GOT3 (cell line): Measurements from ENCODE around the gene TNNT3.

Experiments used
- DNase-seq: peaks from one replicate; lab custom pipeline; 2025; ENCODE audit warnings: mixed read lengths; lab: John Stamatoyannopoulos, UW

The TNNT3 gene

GRCh38 chr11:1923201-1923956 lies 3.9 kb downstream of the TNNT3 start:
- no peak for DNase-seq

DNA sequence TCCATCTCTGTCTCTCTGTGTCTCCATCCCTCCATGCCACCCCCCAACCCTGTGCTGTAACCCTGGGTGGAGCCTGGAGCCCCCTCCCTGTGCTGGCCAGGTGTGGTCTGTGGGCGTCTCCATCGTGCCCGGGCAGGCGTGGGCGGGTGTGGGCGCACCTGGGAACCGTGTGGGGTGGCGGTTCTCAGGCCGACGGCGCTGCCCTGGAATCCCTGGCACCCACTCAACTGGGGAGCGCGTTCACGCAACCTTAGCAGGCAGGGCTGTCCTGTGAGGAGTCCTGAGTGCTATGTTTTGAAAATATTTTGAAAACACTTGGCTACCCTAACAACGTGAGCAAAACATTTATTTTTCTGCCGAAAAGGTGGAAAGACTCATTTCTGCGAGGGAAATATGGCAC lies 4.7 kb downstream of the TNNT3 start:
- DNase-seq: no peak

GRCh38 chr11:1924646-1925372 lies 5.3 kb downstream of the TNNT3 start:
- DNase-seq: no peak

- no peak for DNase-seq
Observed at GRCh38 chr11:1925373-1926155, 6.1 kb downstream of the TNNT3 start.

- no peak for DNase-seq
Observed at GRCh38 chr11:1926156-1927025, 6.9 kb downstream of the TNNT3 start.

GRCh38 chr11:1927026-1927847 lies 7.7 kb downstream of the TNNT3 start:
- DNase-seq: no peak

GRCh38 chr11:1927848-1928469 lies 8.5 kb downstream of the TNNT3 start:
- no peak for DNase-seq

DNA sequence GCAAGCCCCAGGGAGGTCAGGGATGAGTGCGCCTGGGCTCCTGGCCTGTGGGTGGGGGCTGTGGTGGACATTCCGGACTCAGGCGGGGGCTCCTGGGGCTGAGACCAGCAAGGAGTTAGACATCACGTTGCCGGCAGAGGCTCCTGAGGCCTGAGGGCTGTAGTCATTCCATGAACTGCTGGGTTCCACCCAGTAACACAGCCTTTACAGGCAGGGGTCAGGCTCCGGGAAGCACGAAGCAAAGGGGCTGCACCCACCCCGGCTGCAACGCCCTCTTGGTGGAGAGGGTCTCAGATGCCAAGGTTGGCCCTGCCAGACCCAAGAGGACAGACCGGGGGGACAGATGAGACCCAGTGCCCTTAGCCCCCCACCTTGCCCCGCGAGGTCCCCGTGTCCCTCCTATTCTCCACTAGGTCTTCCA lies 9.0 kb downstream of the TNNT3 start:
- DNase-seq: no peak

DNA sequence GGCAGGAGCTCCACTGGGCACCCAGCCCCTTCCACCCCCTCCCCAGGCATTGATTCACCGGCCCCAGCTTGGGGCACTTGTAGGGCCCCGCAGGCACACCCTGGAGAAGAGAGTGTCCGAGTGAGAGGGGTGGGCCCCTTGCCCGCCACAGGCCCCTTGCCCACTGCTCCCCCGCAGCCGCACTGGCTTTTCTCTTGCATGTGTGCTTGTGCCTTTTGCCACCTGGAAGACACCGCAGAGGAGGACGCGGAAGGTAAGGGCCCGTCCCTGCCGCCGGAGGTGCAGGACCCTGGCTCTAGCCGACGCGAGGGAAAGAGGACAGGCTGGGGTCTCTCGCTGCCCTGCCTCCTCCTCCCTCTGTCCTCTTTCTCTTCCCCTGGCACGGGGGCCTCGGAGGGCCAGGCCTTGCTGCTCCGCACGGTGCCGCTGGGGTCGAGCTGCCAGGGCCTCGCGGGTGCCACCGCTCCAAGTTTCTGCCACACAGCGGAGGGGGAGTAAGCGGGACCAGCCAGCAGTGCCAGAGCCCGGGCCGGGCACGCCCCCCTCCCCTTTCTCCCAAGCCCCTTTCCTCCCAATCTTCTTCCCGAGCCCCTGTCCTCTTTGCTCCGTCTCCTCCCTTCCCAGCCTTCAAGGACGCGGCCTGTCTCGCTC lies 9.5 kb downstream of the TNNT3 start:
- DNase-seq: no peak

DNA sequence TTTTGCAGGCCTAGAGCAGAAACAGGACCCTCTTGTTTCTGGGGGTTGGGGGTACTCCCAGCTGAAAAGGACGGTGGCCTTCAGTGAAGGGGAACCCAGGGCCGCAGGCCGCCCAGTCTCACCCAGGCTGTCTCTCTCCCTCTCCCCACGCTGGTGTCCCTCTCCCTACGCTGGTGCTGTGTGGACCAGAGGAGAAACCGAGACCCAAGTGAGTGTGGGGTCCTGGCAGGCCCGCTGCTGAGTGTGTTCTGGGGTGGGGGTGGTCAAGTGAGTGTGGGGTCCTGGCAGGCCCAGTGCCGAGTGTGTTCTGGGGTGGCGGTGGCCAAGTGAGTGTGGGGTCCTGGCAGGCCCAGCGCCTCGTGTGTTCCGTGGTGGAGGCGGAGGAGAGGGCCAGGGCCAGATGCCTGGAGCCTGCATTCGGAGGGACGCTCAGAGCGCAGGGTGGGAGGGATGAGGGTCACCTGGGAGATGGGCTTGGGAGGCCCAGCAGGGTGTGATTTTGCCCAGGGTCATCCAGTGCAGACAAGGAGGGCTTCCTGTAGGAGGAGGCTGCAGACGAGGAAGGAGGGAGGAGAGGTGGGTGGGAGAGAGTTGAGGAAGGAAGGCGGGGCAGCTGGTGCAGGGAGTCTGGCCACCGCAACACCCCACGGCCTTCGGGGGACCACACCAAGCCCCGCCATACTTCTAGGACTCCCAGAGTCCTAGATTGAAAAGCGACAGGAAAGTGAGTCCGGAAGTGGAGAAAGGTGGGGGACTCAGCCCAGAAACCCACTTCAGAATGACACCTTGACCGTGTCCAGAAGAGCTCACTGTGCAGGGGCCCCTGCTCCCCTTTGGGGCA lies 10.3 kb downstream of the TNNT3 start:
- no peak for DNase-seq

DNA sequence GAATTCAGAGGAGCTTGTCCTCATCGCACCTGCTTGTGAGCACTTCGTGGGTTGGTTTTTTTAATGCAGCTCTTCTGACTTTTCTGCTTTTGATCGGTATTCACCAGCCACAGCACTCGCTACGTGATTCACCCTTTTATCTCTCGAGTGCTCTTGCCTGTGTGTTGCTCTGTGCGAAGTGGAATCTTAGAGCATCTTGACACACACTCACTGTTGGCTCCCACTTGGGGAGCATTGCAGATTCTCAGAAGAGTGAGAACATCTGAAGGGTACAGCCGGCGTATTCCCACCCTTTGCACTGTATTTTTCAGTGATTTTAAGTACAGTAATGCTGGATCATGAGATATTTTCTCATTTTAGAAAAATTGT lies 10.9 kb downstream of the TNNT3 start:
- DNase-seq: no peak

DNA sequence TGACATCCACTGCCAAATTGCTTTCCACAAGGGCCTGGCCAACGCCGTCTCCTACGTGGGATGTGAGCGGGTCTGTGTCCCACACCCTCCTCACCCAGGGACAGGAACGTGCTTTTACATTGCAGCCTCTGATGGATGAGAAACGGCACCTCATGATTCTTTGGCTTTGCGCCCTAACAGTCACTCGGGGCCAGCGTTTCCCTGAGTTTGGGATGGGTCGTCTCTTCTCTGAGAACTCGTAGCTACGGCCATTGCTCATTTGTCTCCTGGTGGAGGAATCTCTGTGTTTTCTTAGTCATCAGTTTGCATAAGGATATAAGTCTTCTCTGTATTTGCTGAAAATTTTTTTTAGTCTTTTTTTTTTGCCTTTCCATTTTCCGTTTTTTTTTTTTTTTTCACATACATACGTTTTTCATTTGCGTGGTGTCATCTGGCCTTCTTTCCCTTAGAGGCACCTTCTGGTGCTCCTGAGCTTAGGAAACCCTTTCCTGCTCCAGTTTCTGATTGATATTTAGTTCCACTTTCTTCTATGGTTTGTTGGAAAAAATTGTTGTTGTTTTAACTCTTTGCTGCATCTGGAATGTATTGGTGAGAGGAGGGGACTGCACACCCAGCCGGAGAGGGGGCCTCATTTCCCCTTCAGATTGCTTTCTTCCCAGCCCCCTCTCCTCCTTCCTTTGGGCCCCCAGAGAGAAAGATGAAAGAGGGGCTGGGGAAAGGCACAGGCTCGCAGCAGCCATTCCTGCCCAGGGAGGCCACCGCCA lies 12.0 kb downstream of the TNNT3 start:
- DNase-seq: no peak

- DNase-seq: no peak
Observed at GRCh38 chr11:1932105-1932480, 12.6 kb downstream of the TNNT3 start.

- DNase-seq: no peak
Observed at GRCh38 chr11:1932681-1933080, 13.2 kb downstream of the TNNT3 start.

DNA sequence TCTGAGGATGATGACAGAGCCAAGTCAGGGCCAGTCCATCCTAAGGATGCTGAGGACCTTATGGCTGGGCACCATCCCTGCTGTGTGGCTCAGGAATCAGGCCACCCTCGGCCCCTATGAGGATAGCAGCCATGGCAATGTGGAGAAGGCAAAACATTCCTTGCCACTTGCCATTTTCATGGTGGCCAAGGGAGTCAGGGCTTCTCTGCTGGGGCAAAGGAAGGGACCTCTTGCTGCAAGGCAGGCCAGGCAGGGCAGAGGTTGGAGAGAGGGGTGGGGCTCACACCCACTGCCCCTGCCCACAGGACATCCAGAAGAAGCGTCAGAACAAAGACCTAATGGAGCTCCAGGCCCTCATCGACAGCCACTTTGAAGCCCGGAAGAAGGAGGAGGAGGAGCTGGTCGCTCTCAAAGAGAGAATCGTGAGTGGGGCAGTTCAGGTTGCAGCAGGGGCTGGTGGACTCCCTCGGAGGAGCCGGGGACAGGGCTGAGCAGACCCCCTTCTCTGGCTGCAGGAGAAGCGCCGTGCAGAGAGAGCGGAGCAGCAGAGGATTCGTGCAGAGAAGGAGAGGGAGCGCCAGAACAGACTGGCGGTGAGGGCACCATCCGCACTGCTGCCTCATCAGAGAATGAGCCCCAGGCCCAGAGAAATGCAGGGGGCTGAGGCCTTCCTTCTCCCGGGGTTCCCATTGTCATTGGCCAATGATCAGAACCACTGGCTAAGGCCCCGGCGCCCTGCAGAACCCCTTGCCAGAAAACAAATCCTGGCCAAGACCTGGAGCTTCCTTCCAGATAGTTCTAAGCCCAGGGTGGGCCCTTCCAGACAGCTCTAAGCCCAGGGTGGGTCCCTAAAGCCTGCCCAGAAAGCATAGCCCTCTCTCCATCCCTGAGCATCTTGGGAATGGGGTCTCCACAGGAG lies 14.2 kb downstream of the TNNT3 start:
- DNase-seq: no peak

GRCh38 chr11:1934335-1935155 lies 15.0 kb downstream of the TNNT3 start:
- DNase-seq: no peak
